ENCODE results near the gene KIF17. TPM values are rescaled to one million over a fixed set of nuclear protein-coding genes. Genes with fewer than 3 reads are reported as not detected.

The KIF17 gene
- total and polyA plus RNA-seq, 4 donors = 4.1 to 9.6 (median 5.9) TPM

GRCh38 chr1:20657024-20657423 lies 60.8 kb downstream of the KIF17 start:
- H3K27ac ChIP-seq (ENCODE audit: low read depth in 1 of 2, low read length in 1 of 2) = no peak overlapping the region
- H3K9ac ChIP-seq (ENCODE audit: insufficient read depth in 1 of 2, low read length in 2 of 2) = no peak overlapping the region
- H3K4me3 ChIP-seq = no peak overlapping the region
- peaks cover 31 to 48% (median 42%) of the 10 kb centered on the region in 4 donors for H3K36me3 ChIP-seq (ENCODE audit: control insufficient read depth in 4 of 4, insufficient read depth in 4 of 4, low read length in 4 of 4)
- 91 to 93% methylated on average over 12 of the region's 12 CpGs for WGBS, 2 donors
- ATAC-seq (ENCODE audit: insufficient read depth, low FRiP score) (no peak), DNase-seq (no peak)
- no peaks in the 10 kb centered on the region for H3K9me3 ChIP-seq (ENCODE audit: control insufficient read depth in 4 of 4, insufficient read depth in 3 of 4, low read length in 3 of 4)
- no peak for TF ChIP-seq CTCF (IDR thresholded peaks at IDR 0.05; ENCODE audit: control extremely low read depth, extremely low read depth)
- peaks cover 2 to 13% (median 8%) of the 10 kb centered on the region in 5 donors for H3K4me1 ChIP-seq (ENCODE audit: control insufficient read depth in 5 of 5, insufficient read depth in 5 of 5, low read length in 5 of 5)
- no peaks in the 10 kb centered on the region for H3K27me3 ChIP-seq (ENCODE audit: control insufficient read depth in 3 of 3, insufficient read depth in 3 of 3, low read length in 2 of 3)

GRCh38 chr1:20654104-20654690 lies 63.6 kb downstream of the KIF17 start:
- DNase-seq = no peak
- 85 to 88% methylated on average over 20 of the region's 20 CpGs for WGBS, 2 donors
- H3K9ac ChIP-seq (ENCODE audit: insufficient read depth in 1 of 2, low read length in 2 of 2) = no peak overlapping the region

GRCh38 chr1:20652300-20652699 lies 65.5 kb downstream of the KIF17 start:
- Histone ChIP-seq H3K27ac (ENCODE audit: low read depth in 1 of 2, low read length in 1 of 2) (no peak overlapping the region), H3K4me1 (ENCODE audit: control insufficient read depth in 5 of 5, insufficient read depth in 5 of 5, low read length in 5 of 5) (no peaks in the 10 kb centered on the region), H3K27me3 (ENCODE audit: control insufficient read depth in 3 of 3, insufficient read depth in 3 of 3, low read length in 2 of 3) (no peaks in the 10 kb centered on the region), H3K9me3 (ENCODE audit: control insufficient read depth in 4 of 4, insufficient read depth in 3 of 4, low read length in 3 of 4) (no peaks in the 10 kb centered on the region), H3K36me3 (ENCODE audit: control insufficient read depth in 4 of 4, insufficient read depth in 4 of 4, low read length in 4 of 4) (peaks cover 39 to 73% (median 59%) of the 10 kb centered on the region in 4 donors), H3K4me3 (no peak overlapping the region), H3K9ac (ENCODE audit: insufficient read depth in 1 of 2, low read length in 2 of 2) (no peak overlapping the region)
- DNase-seq (no peak), ATAC-seq (ENCODE audit: insufficient read depth, low FRiP score) (no peak)
- WGBS, 2 donors = 96% methylated on average over 15 of the region's 15 CpGs
- TF ChIP-seq CTCF (IDR thresholded peaks at IDR 0.05; ENCODE audit: control extremely low read depth, extremely low read depth) = no peak

More at GRCh38 chr1:20654104-20654690, 63.6 kb downstream of the KIF17 start:
- no peaks in the 10 kb centered on the region for H3K9me3 ChIP-seq (ENCODE audit: control insufficient read depth in 4 of 4, insufficient read depth in 3 of 4, low read length in 3 of 4)
- H3K4me1 ChIP-seq (ENCODE audit: control insufficient read depth in 5 of 5, insufficient read depth in 5 of 5, low read length in 5 of 5) = no peaks in the 10 kb centered on the region
- H3K36me3 ChIP-seq (ENCODE audit: control insufficient read depth in 4 of 4, insufficient read depth in 4 of 4, low read length in 4 of 4) = peaks cover 34 to 66% (median 50%) of the 10 kb centered on the region in 4 donors
- H3K27me3 ChIP-seq (ENCODE audit: control insufficient read depth in 3 of 3, insufficient read depth in 3 of 3, low read length in 2 of 3) = no peaks in the 10 kb centered on the region
- TF ChIP-seq CTCF (IDR thresholded peaks at IDR 0.05; ENCODE audit: control extremely low read depth, extremely low read depth) = no peak
- no peak overlapping the region for H3K27ac ChIP-seq (ENCODE audit: low read depth in 1 of 2, low read length in 1 of 2)
- H3K4me3 ChIP-seq = no peak overlapping the region
- ATAC-seq (ENCODE audit: insufficient read depth, low FRiP score) = no peak

- ATAC-seq (ENCODE audit: insufficient read depth, low FRiP score) (no peak), DNase-seq (no peak)
- peaks cover 37 to 61% (median 48%) of the 10 kb centered on the region in 4 donors for H3K36me3 ChIP-seq (ENCODE audit: control insufficient read depth in 4 of 4, insufficient read depth in 4 of 4, low read length in 4 of 4)
- H3K4me1 ChIP-seq (ENCODE audit: control insufficient read depth in 5 of 5, insufficient read depth in 5 of 5, low read length in 5 of 5) = no peaks in the 10 kb centered on the region
- no peak overlapping the region for H3K27ac ChIP-seq (ENCODE audit: low read depth in 1 of 2, low read length in 1 of 2)
- no peak overlapping the region for H3K9ac ChIP-seq (ENCODE audit: insufficient read depth in 1 of 2, low read length in 2 of 2)
- TF ChIP-seq CTCF (IDR thresholded peaks at IDR 0.05; ENCODE audit: control extremely low read depth, extremely low read depth) = no peak
- no peak overlapping the region for H3K4me3 ChIP-seq
- no peaks in the 10 kb centered on the region for H3K27me3 ChIP-seq (ENCODE audit: control insufficient read depth in 3 of 3, insufficient read depth in 3 of 3, low read length in 2 of 3)
- H3K9me3 ChIP-seq (ENCODE audit: control insufficient read depth in 4 of 4, insufficient read depth in 3 of 4, low read length in 3 of 4) = no peaks in the 10 kb centered on the region
- 95 to 97% methylated on average over 15 of the region's 15 CpGs for WGBS, 2 donors
Observed at GRCh38 chr1:20648946-20649345, 68.9 kb downstream of the KIF17 start.

Measured in lung (tissue), 12 donors.